Esophagus squamous epithelium (tissue), 4 donors: ENCODE data around the gene RAPGEF1.
"Not testable (repeated sequence)": the region's sequence is repeated elsewhere in the genome, so short reads cannot be mapped to it uniquely, and the experiment has no call there.

ENCODE experiments used
- CTCF ChIP-seq, 6 experiments: fragments of 450-650 bp in 4 of 6; fragments of 200-600 bp in 2 of 6; sonication (generic) in 2 of 6; IDR thresholded peaks; one replicate each; pipeline ENCODE4 v1.5.1; 2016 to 2019; ENCODE audit warnings: antibody characterized with exemption in 6 of 6, mild to moderate bottlenecking in 4 of 6, moderate library complexity in 4 of 6
- POLR2A ChIP-seq, 4 donors: fragments of 450-650 bp; IDR thresholded peaks; one replicate each; pipeline ENCODE4 v1.6.1; 2017; ENCODE audit warnings: antibody characterized with exemption in 4 of 4, mild to moderate bottlenecking in 4 of 4, moderate library complexity in 3 of 4

GRCh38 chr9:131681826-131682225 lies 58.0 kb downstream of the RAPGEF1 start:
- TF ChIP-seq CTCF, POLR2A (IDR thresholded peaks at IDR 0.05): not testable (repeated sequence)
